Measurements from ENCODE around the gene ABHD10.

GRCh38 chr3:112027826-112028225 is 49.0 kb downstream of the ABHD10 start:
- TF ChIP-seq, protein P1, sequence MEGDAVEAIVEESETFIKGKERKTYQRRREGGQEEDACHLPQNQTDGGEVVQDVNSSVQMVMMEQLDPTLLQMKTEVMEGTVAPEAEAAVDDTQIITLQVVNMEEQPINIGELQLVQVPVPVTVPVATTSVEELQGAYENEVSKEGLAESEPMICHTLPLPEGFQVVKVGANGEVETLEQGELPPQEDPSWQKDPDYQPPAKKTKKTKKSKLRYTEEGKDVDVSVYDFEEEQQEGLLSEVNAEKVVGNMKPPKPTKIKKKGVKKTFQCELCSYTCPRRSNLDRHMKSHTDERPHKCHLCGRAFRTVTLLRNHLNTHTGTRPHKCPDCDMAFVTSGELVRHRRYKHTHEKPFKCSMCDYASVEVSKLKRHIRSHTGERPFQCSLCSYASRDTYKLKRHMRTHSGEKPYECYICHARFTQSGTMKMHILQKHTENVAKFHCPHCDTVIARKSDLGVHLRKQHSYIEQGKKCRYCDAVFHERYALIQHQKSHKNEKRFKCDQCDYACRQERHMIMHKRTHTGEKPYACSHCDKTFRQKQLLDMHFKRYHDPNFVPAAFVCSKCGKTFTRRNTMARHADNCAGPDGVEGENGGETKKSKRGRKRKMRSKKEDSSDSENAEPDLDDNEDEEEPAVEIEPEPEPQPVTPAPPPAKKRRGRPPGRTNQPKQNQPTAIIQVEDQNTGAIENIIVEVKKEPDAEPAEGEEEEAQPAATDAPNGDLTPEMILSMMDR (conservative IDR thresholded peaks at IDR 0.05), result no peak
- TF ChIP-seq ZFX (IDR thresholded peaks at IDR 0.05), result no peak
